SU-DHL-6 (cell line): ENCODE measurements around the gene DMC1.

ENCODE experiments used
- H2AFZ ChIP-seq: fragments of 200-600 bp; sonication (generic); 2 replicates; pipeline ENCODE4 v1.6.1; 2014; ENCODE audit warnings: low read depth, mild to moderate bottlenecking, moderate library complexity, mixed read lengths, antibody characterized with exemption, low read length; ENCODE audit not compliant: severe bottlenecking
- H3F3A ChIP-seq: fragments of 200-600 bp; shearing (Covaris generic); 2 replicates; pipeline ENCODE4 v1.6.0; 2016; ENCODE audit warnings: antibody characterized with exemption, mild to moderate bottlenecking; ENCODE audit not compliant: insufficient read depth
- H3K27ac ChIP-seq: fragments of 200-600 bp; sonication (generic); 2 replicates; pipeline ENCODE4 v1.5.1; 2016; ENCODE audit warnings: low read depth, mild to moderate bottlenecking, low read length, moderate library complexity, mixed read lengths
- H3K27me3 ChIP-seq: fragments of 200-600 bp; sonication (generic), shearing (Covaris generic); 2 replicates; pipeline ENCODE4 v1.6.0; 2014; ENCODE audit warnings: mild to moderate bottlenecking, low read length
- H3K36me3 ChIP-seq: fragments of 200-600 bp; sonication (generic); 2 replicates; pipeline ENCODE4 v1.6.1; 2014; ENCODE audit warnings: mild to moderate bottlenecking, low read length, mixed read lengths
- H3K4me2 ChIP-seq: fragments of 300-600, 200-600 bp; shearing (Covaris generic), sonication (generic); 2 replicates; pipeline ENCODE4 v1.6.0; 2014; ENCODE audit warnings: low read length, low read depth, mild to moderate bottlenecking; ENCODE audit not compliant: poor library complexity, severe bottlenecking
- H3K4me3 ChIP-seq: fragments of 200-600 bp; sonication (generic); 2 replicates; pipeline ENCODE4 v1.5.1; 2014; ENCODE audit warnings: antibody characterized with exemption, low read length, mild to moderate bottlenecking, mixed read lengths; ENCODE audit not compliant: insufficient read depth, poor library complexity, severe bottlenecking
- H3K79me2 ChIP-seq: fragments of 200-600 bp; sonication (generic); 2 replicates; pipeline ENCODE4 v1.6.1; 2014; ENCODE audit warnings: mild to moderate bottlenecking, low read length, moderate library complexity; ENCODE audit not compliant: insufficient read depth
- H3K9ac ChIP-seq: fragments of 200-600 bp; sonication (generic); 2 replicates; pipeline ENCODE4 v1.7.0; 2014; ENCODE audit warnings: mild to moderate bottlenecking, low read length
- H3K9me2 ChIP-seq: fragments of 200-600 bp; sonication (generic); replicated peaks from 2 replicates; pipeline ENCODE4 v1.6.1; 2014; ENCODE audit warnings: low read length; ENCODE audit not compliant: insufficient read depth
- H3K9me3 ChIP-seq: fragments of 200-600 bp; sonication (generic); 2 replicates; pipeline ENCODE4 v1.6.1; 2014; ENCODE audit warnings: low read length, mixed read lengths; ENCODE audit not compliant: insufficient read depth
- H4K20me1 ChIP-seq: fragments of 200-600 bp; sonication (generic); 2 replicates; pipeline ENCODE4 v1.6.1; 2014; ENCODE audit warnings: low read depth, mild to moderate bottlenecking, antibody characterized with exemption, low read length, moderate library complexity, mixed read lengths
- EZH2phosphoT487 ChIP-seq: fragments of 200-600 bp; sonication (generic), shearing (Covaris generic); conservative IDR thresholded peaks from 2 replicates; pipeline ENCODE4 v1.6.1; 2018; ENCODE audit warnings: mild to moderate bottlenecking, antibody characterized with exemption, low read length, moderate library complexity, mixed read lengths
- TF ChIP-seq, protein P1 (sequence below): fragments of 200-600 bp; sonication (generic); IDR thresholded peaks from one replicate; pipeline ENCODE4 v1.5.1; 2017; ENCODE audit warnings: antibody characterized with exemption, mild to moderate bottlenecking, low read length, moderate library complexity; ENCODE audit not compliant: insufficient read depth, poor library complexity, severe bottlenecking

Gene DMC1

DNA sequence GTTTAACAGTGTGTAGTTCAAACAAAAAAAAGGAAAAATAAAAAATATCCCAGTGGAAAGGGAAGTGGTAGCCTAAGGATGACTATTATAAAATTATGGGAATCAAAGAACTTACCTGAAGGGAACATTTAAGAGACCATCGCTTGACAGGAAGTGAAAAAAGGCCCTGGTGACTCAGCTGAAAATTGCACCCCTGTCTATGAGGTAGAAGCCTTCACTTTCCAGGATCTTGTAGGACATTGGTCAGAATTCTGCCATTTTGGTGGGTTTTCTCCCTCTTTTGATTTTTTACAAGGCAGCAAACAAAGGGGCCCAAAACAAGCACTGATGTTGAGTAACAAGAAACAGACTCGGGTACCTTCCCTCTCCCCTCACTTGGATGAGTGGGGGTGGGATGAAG lies 79.5 kb downstream of the DMC1 start:
- H2AFZ ChIP-seq, result no peak overlapping the region
- H3K9me2 ChIP-seq, result no peaks in the 10 kb centered on the region
- H3K27ac ChIP-seq, result no peak overlapping the region
- H3F3A ChIP-seq, result peaks cover 33% of the 10 kb centered on the region; the same call in 1 of the 2 replicates
- no peak overlapping the region for H3K4me2 ChIP-seq
- H3K79me2 ChIP-seq, result peaks cover 8% of the 10 kb centered on the region
- peaks cover 11% of the 10 kb centered on the region; the same call in 1 of the 2 replicates for H4K20me1 ChIP-seq
- no peaks in the 10 kb centered on the region for H3K27me3 ChIP-seq
- H3K9ac ChIP-seq, result no peak overlapping the region
- no peaks in the 10 kb centered on the region for H3K9me3 ChIP-seq
- no peak overlapping the region for H3K4me3 ChIP-seq
- TF ChIP-seq EZH2phosphoT487, result no peak
- TF ChIP-seq, protein P1, sequence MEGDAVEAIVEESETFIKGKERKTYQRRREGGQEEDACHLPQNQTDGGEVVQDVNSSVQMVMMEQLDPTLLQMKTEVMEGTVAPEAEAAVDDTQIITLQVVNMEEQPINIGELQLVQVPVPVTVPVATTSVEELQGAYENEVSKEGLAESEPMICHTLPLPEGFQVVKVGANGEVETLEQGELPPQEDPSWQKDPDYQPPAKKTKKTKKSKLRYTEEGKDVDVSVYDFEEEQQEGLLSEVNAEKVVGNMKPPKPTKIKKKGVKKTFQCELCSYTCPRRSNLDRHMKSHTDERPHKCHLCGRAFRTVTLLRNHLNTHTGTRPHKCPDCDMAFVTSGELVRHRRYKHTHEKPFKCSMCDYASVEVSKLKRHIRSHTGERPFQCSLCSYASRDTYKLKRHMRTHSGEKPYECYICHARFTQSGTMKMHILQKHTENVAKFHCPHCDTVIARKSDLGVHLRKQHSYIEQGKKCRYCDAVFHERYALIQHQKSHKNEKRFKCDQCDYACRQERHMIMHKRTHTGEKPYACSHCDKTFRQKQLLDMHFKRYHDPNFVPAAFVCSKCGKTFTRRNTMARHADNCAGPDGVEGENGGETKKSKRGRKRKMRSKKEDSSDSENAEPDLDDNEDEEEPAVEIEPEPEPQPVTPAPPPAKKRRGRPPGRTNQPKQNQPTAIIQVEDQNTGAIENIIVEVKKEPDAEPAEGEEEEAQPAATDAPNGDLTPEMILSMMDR, result no peak
- H3K36me3 ChIP-seq, result peaks cover 82% of the 10 kb centered on the region

DNA sequence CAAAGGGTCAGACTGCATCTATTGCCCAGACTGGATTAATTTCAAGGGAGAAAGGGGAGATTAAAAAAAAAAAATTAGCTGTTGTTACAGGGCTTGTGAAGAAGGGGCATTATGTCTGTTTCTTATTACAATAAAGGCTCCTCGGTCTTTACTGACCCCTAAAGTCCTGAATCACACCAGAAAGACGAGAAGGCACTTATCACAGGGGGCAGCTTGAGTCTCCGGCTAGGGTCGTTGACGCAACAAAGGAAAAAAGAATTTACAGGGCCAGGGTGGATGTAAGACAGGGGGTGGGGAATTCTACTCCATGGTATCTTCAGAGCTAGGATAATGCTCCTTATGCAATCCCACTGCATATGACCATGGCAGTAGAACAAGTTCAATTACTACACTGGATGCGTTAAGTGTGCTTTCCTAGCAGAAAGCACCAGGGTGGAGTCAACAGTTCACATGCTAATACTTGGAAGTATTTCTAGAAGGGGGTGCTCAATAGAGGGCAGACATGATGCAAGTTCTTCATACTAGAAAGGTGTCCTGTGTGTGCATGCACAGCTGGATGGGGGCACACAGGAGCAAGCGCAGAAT lies 80.3 kb downstream of the DMC1 start:
- H3K4me2 ChIP-seq, result no peak overlapping the region
- H2AFZ ChIP-seq, result no peak overlapping the region
- H3K4me3 ChIP-seq, result no peak overlapping the region
- H3K27me3 ChIP-seq, result no peaks in the 10 kb centered on the region
- TF ChIP-seq, protein P1, result no peak
- no peak for TF ChIP-seq EZH2phosphoT487
- no peak overlapping the region for H3K27ac ChIP-seq
- no peak overlapping the region for H3K9ac ChIP-seq
- peaks cover 37% of the 10 kb centered on the region; the same call in 1 of the 2 replicates for H3F3A ChIP-seq
- peaks cover 82% of the 10 kb centered on the region for H3K36me3 ChIP-seq
- H3K9me2 ChIP-seq, result no peaks in the 10 kb centered on the region
- H3K79me2 ChIP-seq, result peaks cover 6% of the 10 kb centered on the region
- peaks cover 11% of the 10 kb centered on the region; the same call in 1 of the 2 replicates for H4K20me1 ChIP-seq
- H3K9me3 ChIP-seq, result no peaks in the 10 kb centered on the region

DNA sequence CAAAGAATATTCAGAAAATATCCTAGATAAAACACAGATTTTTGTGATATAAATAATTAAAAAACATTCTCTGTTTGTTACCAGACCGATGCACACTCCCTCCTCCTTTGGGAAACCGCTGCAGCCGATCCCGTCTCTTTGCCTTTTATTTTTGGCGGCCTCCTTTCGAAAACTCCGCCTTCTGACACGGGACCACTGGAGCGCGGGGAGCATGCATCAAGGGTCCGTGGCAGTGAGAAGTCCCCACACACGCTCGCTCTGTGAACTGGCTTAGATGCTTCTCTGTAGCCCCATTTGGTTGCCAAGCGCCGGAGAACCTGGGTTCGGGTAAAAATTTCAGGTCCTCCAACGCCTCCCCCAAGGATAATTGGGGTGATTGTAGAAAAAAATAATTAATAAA lies 80.8 kb downstream of the DMC1 start:
- Histone ChIP-seq H2AFZ (no peak overlapping the region), H4K20me1 (peaks cover 8% of the 10 kb centered on the region; the same call in 1 of the 2 replicates), H3F3A (peaks cover 37% of the 10 kb centered on the region)

More for the DNA sequence above, 80.8 kb downstream of the DMC1 start:
- H3K4me2 ChIP-seq, result no peak overlapping the region
- peaks cover 4% of the 10 kb centered on the region for H3K79me2 ChIP-seq
- no peaks in the 10 kb centered on the region for H3K9me3 ChIP-seq
- H3K27me3 ChIP-seq, result no peaks in the 10 kb centered on the region
- peaks cover 82% of the 10 kb centered on the region for H3K36me3 ChIP-seq
- TF ChIP-seq, protein P1, result no peak
- TF ChIP-seq EZH2phosphoT487, result no peak
- no peaks in the 10 kb centered on the region for H3K9me2 ChIP-seq
- no peak overlapping the region for H3K4me3 ChIP-seq
- no peak overlapping the region for H3K9ac ChIP-seq
- no peak overlapping the region for H3K27ac ChIP-seq
